Measurements from ENCODE around the gene OASL. TPM values are rescaled to one million over a fixed set of nuclear protein-coding genes. Genes with fewer than 3 reads are reported as not detected.
A peak's percentile ranks its signal among the peaks of the same experiment; 100 is the strongest.

The OASL gene
- polyA plus RNA-seq, 3 donors, result 9.9 to 14.9 (median 13.4) TPM

- Mint-ChIP-seq H3K27me3 (ENCODE audit: low read depth in 3 of 3) (peaks cover 2 to 4% (median 3%) of the 10 kb centered on the region in 3 donors), H3K27ac (peak overlapping the region in 1 of 7 donors; percentile 3), H3K36me3 (peaks cover 42 to 69% of the 10 kb centered on the region in 2 donors), H3K4me1 (peaks cover 1% of the 10 kb centered on the region), H3K9me3 (peaks cover 0 to 1% (median 0%) of the 10 kb centered on the region in 7 donors), H3K4me3 (no peak overlapping the region)
- H2AFZ ChIP-seq (ENCODE audit: insufficient read depth, low read depth, low read length, poor library complexity, severe bottlenecking), result no peak overlapping the region
- H4K20me1 ChIP-seq (ENCODE audit: insufficient read depth, low read length), result no peaks in the 10 kb centered on the region
- H3K9ac ChIP-seq (ENCODE audit: insufficient read depth, low read length, poor library complexity, severe bottlenecking), result no peak overlapping the region
- H3K36me3 ChIP-seq (replicated peaks in 1 of 2; ENCODE audit: control insufficient read depth in 1 of 2, insufficient read depth in 2 of 2, low read length in 2 of 2), result peaks cover 39 to 69% of the 10 kb centered on the region in 2 donors
- H3K4me1 ChIP-seq (ENCODE audit: control insufficient read depth in 1 of 2, insufficient read depth in 2 of 2, low read length in 2 of 2), result no peaks in the 10 kb centered on the region
- no peaks in the 10 kb centered on the region for H3K27me3 ChIP-seq (ENCODE audit: control insufficient read depth in 2 of 2, insufficient read depth in 2 of 2, low read length in 2 of 2)
- no peak overlapping the region for H3K27ac ChIP-seq (ENCODE audit: low read depth in 1 of 2, low read length in 2 of 2)
- WGBS (ENCODE audit: insufficient coverage), result 90% methylated on average over 2 of the region's 4 CpGs
- intact Hi-C loops (cut with micrococcal nuclease), result loop anchor here in 1 of 2 donors (10.0 kb wide), 1 partner anchor 231 kb away; no protein-coding TSS in a partner anchor
- no peak for TF ChIP-seq CTCF (IDR thresholded peaks at IDR 0.05)
- no peak overlapping the region for H3K4me3 ChIP-seq (replicated peaks in 1 of 3; ENCODE audit: low read depth in 2 of 3, low read length in 3 of 3)
- no peak overlapping the region for H3K4me2 ChIP-seq (replicated peaks; ENCODE audit: extremely low read depth, low read length, poor library complexity, severe bottlenecking)
- no peaks in the 10 kb centered on the region for H3K9me3 ChIP-seq (replicated peaks in 1 of 2; ENCODE audit: control insufficient read depth in 1 of 2, insufficient read depth in 1 of 2, low read length in 2 of 2)
- DNase-seq, result no peak
- no peaks in the 10 kb centered on the region for H3K79me2 ChIP-seq (ENCODE audit: insufficient read depth, low read length)
Measured at GRCh38 chr12:121003650-121004049, 35.4 kb downstream of the OASL start.

GRCh38 chr12:121001841-121002483 lies 37.1 kb downstream of the OASL start:
- Mint-ChIP-seq H3K27me3 (ENCODE audit: low read depth in 3 of 3) (peaks cover 2 to 5% (median 3%) of the 10 kb centered on the region in 3 donors), H3K9me3 (peaks cover 0 to 1% (median 0%) of the 10 kb centered on the region in 7 donors), H3K36me3 (peaks cover 29 to 52% of the 10 kb centered on the region in 2 donors), H3K27ac (no peak overlapping the region), H3K4me3 (no peak overlapping the region), H3K4me1 (peaks cover 1% of the 10 kb centered on the region)
- no peak overlapping the region for H3K4me2 ChIP-seq (replicated peaks; ENCODE audit: extremely low read depth, low read length, poor library complexity, severe bottlenecking)
- H3K4me1 ChIP-seq (ENCODE audit: control insufficient read depth in 1 of 2, insufficient read depth in 2 of 2, low read length in 2 of 2), result no peaks in the 10 kb centered on the region
- no peak overlapping the region for H3K27ac ChIP-seq (ENCODE audit: low read depth in 1 of 2, low read length in 2 of 2)
- H3K4me3 ChIP-seq (replicated peaks in 1 of 3; ENCODE audit: low read depth in 2 of 3, low read length in 3 of 3), result no peak overlapping the region
- H3K36me3 ChIP-seq (replicated peaks in 1 of 2; ENCODE audit: control insufficient read depth in 1 of 2, insufficient read depth in 2 of 2, low read length in 2 of 2), result peaks cover 29 to 52% of the 10 kb centered on the region in 2 donors
- H3K9ac ChIP-seq (ENCODE audit: insufficient read depth, low read length, poor library complexity, severe bottlenecking), result no peak overlapping the region
- intact Hi-C loops (cut with micrococcal nuclease), result loop anchor here in 1 of 2 donors (10.0 kb wide), 1 partner anchor 233 kb away; no protein-coding TSS in a partner anchor
- DNase-seq, result no peak
- TF ChIP-seq CTCF (IDR thresholded peaks at IDR 0.05), result no peak
- no peaks in the 10 kb centered on the region for H4K20me1 ChIP-seq (ENCODE audit: insufficient read depth, low read length)
- H2AFZ ChIP-seq (ENCODE audit: insufficient read depth, low read depth, low read length, poor library complexity, severe bottlenecking), result no peak overlapping the region
- no peaks in the 10 kb centered on the region for H3K9me3 ChIP-seq (replicated peaks in 1 of 2; ENCODE audit: control insufficient read depth in 1 of 2, insufficient read depth in 1 of 2, low read length in 2 of 2)
- no peaks in the 10 kb centered on the region for H3K27me3 ChIP-seq (ENCODE audit: control insufficient read depth in 2 of 2, insufficient read depth in 2 of 2, low read length in 2 of 2)
- no peaks in the 10 kb centered on the region for H3K79me2 ChIP-seq (ENCODE audit: insufficient read depth, low read length)
- 96% methylated on average over 16 of the region's 16 CpGs for WGBS (ENCODE audit: insufficient coverage)

All from CD14-positive monocyte (primary cell).